Esophagus squamous epithelium (tissue), 4 donors: ENCODE data around the gene CYP20A1. TPM values are rescaled to one million over a fixed set of nuclear protein-coding genes. Genes with fewer than 3 reads are reported as not detected.

Experiments used
- small RNA-seq, 4 donors: library from RNA; depleted of rRNA; stranded (forward); fragments of <200 nt; gene quantifications; one replicate each; pipeline ENCODE3, GENCODE V24; 2016
- total RNA-seq, 4 donors: library from RNA; depleted of rRNA; stranded (reverse); fragments of >200 nt; gene quantifications; one replicate each; pipeline ENCODE4 v1.1.0, GENCODE V29; 2016

The CYP20A1 gene
- total RNA-seq, 4 donors from 2014 or later: 9.3 to 26.7 (median 15.0) TPM

Small RNAs within 50 kb of the gene (small RNA-seq; reads per million reads assigned to genes)
- 0 reads per million in 4 donors for gene RN7SL670P

Other genes with a start within 250 kb of the CYP20A1 start
- gene NBEAL1, start 224.1 kb upstream of the CYP20A1 start, total RNA-seq: 10 to 100 TPM; 22.7 to 31.2 (median 28.1) TPM
- 10 to 100 TPM in 2 of 4 donors, 1 to 10 TPM in 2; 6.0 to 22.1 (median 10.4) TPM for gene ABI2, start 89.4 kb downstream of the CYP20A1 start, total RNA-seq